ENCODE results near the gene RAI1.

RAI1 gene

DNA sequence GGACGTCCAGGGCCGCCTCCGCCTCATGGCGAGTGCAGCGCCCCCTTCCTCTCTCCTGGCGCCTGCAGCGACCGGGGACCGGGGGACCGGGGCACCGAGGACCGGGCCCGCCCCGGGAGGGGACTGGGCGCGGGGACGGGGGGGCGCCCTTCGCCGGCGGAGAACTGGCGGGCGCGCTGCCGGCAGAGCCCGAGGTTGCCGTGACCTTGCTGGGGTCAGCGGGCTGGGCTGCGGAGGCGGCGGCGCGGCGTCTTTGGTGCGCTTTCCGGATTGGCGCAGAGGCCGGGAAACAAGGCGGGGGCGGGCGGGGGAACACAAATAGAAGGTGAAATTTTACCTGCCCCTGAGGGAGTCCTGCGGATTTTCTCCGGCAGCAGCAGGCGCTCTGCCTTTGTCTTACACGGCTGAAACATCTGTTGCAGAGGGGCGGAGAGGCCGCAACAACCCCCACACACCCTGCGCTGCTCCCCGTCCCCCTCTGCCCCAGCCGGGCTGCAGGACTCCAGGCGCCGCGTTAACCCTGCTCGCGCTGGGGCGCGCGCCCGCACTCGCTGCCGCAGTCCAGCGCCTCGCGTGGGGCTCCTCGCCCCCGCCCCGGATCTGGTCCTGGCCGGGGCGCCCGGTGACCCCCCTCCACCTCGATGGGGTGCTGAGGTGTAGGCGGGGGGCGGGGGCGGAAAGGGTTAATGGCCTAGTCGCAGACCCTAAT is 102.0 kb downstream of the RAI1 start:
- DNase-seq (ENCODE audit: extremely low read depth, low read depth) = no peak
- TF ChIP-seq CTCF (IDR thresholded peaks at IDR 0.05; ENCODE audit: low read depth, low read length, missing control alignments) = no peak
- H3K4me3 ChIP-seq (replicated peaks; ENCODE audit: low read depth, low read length) = peak overlapping the region; percentile 40

GRCh38 chr17:17783825-17784656 is 102.8 kb downstream of the RAI1 start:
- peak overlapping the region; percentile 40 for H3K4me3 ChIP-seq (replicated peaks; ENCODE audit: low read depth, low read length)
- no peak for DNase-seq (ENCODE audit: extremely low read depth, low read depth)
- no peak for TF ChIP-seq CTCF (IDR thresholded peaks at IDR 0.05; ENCODE audit: low read depth, low read length, missing control alignments)

DNA sequence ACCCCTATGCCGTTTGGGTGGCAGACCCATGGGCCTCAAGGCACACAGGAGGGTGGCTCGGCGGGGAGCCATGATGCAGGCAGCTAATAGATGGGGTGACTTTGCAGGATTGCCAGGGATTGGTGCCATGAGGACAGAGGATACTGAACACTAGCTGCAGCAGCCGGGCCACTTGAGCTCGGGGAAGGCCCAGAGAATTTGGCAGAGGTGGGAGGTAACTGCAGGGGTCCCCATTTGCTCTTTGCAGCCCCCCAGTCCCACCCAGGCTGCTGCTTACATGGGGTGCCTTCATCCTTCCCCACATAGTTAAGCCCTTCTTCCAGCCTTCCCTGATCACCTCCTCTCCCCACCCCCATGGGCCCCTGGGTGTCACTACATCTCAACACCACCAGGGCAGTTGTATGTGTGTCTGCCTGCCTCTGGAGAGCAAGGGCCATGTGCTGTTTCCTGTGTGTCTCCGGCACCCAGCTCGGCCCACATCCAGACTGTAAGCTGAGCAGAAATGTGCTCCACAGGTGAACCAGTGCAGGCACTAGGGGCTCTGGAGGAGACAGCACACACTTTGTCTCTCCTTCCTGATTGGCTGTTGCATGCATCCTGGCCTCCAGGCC is 103.5 kb downstream of the RAI1 start:
- H3K4me3 ChIP-seq (replicated peaks; ENCODE audit: low read depth, low read length) = no peak overlapping the region
- DNase-seq (ENCODE audit: extremely low read depth, low read depth) = no peak
- TF ChIP-seq CTCF (IDR thresholded peaks at IDR 0.05; ENCODE audit: low read depth, low read length, missing control alignments) = peak; percentile 20

DNA sequence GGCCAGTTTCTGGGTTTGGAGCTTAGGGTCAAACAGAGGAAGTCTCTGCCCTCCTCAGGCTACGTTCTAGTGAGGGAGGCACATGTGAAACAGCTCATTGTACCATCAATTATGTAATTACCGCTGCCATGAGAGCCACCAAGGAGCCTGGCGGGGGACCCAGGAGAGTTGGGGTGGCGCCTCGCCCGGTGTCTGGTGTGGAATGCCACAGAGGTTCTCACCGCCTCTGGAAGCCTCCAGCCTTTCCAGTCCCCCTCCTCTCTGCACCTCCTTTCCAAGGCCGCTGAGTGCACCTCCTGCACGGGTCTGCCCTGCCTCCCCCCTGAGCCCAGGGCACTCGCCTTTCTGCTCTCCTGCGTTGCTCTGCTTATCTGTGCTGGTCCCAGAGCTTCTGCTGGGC is 104.1 kb downstream of the RAI1 start:
- no peak overlapping the region for H3K4me3 ChIP-seq (replicated peaks; ENCODE audit: low read depth, low read length)
- DNase-seq (ENCODE audit: extremely low read depth, low read depth) = no peak
- TF ChIP-seq CTCF (IDR thresholded peaks at IDR 0.05; ENCODE audit: low read depth, low read length, missing control alignments) = no peak

- TF ChIP-seq CTCF (IDR thresholded peaks at IDR 0.05; ENCODE audit: low read depth, low read length, missing control alignments) = no peak
- no peak overlapping the region for H3K4me3 ChIP-seq (replicated peaks; ENCODE audit: low read depth, low read length)
- DNase-seq (ENCODE audit: extremely low read depth, low read depth) = no peak
Measured at GRCh38 chr17:17786998-17787397, 105.7 kb downstream of the RAI1 start.

DNA sequence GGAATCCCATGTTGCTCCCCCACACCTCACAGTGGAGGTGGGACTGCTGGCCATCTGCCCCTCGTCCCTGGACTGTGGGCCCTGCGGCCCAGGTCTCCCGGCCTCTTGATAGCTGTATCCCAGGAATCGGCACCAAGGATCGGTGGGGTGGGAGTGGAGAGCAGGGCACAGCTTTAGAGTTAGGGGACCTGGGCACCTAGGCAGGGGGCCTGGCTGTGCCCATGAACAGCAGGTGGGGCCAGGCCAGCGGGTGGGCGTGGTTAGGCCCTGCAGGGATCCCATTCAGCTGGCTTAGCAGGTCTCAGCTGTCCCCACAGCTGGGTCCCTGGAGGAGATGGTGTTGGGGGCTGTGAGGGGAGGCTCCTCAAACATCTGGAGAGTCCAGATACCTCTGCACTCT is 106.3 kb downstream of the RAI1 start:
- no peak for DNase-seq (ENCODE audit: extremely low read depth, low read depth)
- TF ChIP-seq CTCF (IDR thresholded peaks at IDR 0.05; ENCODE audit: low read depth, low read length, missing control alignments) = no peak
- H3K4me3 ChIP-seq (replicated peaks; ENCODE audit: low read depth, low read length) = no peak overlapping the region
